Activated B cell treated with CpG ODN at 0.5 μM for 24 hours (primary cell): Measurements from ENCODE around the gene KIRREL3. TPM values are rescaled to one million over a fixed set of nuclear protein-coding genes. Genes with fewer than 3 reads are reported as not detected.

Experiments
- ATAC-seq: fragments of 200-7000 bp; cut with Tn5 transposase; one replicate; pipeline ENCODE4 v1.10.0; 2021; ENCODE audit warnings: low read depth, mild to moderate bottlenecking, moderate library complexity
- CTCF ChIA-PET: fragments of 350-600 bp; sonication (Branson Sonifier 250); formaldehyde crosslinking; loops from one replicate; lab custom pipeline; 2021; ENCODE audit warnings: antibody characterized with exemption; lab: Charles Lee
- POLR2A ChIA-PET: fragments of 350-600 bp; sonication (Branson Sonifier 250); formaldehyde crosslinking; loops from one replicate; lab custom pipeline; 2021; ENCODE audit warnings: antibody characterized with exemption; lab: Charles Lee
- DNase-seq: peaks from one replicate; pipeline ENCODE4 v3.0.0; 2022
- H3K27ac Mint-ChIP-seq: one replicate; pipeline ENCODE4 v1.8.0; 2020; ENCODE audit warnings: mixed read lengths
- H3K27me3 Mint-ChIP-seq: one replicate; pipeline ENCODE4 v1.8.0; 2021; ENCODE audit warnings: mixed read lengths
- H3K36me3 Mint-ChIP-seq: one replicate; pipeline ENCODE4 v1.8.0; 2021; ENCODE audit warnings: low read depth, mixed read lengths
- H3K4me1 Mint-ChIP-seq: one replicate; pipeline ENCODE4 v1.8.0; 2021; ENCODE audit warnings: mixed read lengths
- H3K4me3 Mint-ChIP-seq: one replicate; pipeline ENCODE4 v1.8.0; 2020; ENCODE audit warnings: mild to moderate bottlenecking, mixed read lengths
- H3K9me3 Mint-ChIP-seq: one replicate; pipeline ENCODE4 v1.8.0; 2020; ENCODE audit warnings: mixed read lengths
- intact Hi-C: fragments of 100-400 bp; cut with micrococcal nuclease; formaldehyde crosslinking; loops from one replicate; pipeline ENCODE4 v1.15.1; 2024
- total RNA-seq: library from RNA; stranded (reverse); gene quantifications from 2 replicates; pipeline ENCODE4 v1.2.3, GENCODE V29; 2022
- TF ChIP-seq, protein P1 (sequence below): fragments of 200-600 bp; IDR thresholded peaks from one replicate; pipeline ENCODE4 v1.8.0; 2022; ENCODE audit warnings: antibody characterized with exemption, mild to moderate bottlenecking

KIRREL3 gene
- total RNA-seq, 1 donor from 2014 or later: not detected

DNA sequence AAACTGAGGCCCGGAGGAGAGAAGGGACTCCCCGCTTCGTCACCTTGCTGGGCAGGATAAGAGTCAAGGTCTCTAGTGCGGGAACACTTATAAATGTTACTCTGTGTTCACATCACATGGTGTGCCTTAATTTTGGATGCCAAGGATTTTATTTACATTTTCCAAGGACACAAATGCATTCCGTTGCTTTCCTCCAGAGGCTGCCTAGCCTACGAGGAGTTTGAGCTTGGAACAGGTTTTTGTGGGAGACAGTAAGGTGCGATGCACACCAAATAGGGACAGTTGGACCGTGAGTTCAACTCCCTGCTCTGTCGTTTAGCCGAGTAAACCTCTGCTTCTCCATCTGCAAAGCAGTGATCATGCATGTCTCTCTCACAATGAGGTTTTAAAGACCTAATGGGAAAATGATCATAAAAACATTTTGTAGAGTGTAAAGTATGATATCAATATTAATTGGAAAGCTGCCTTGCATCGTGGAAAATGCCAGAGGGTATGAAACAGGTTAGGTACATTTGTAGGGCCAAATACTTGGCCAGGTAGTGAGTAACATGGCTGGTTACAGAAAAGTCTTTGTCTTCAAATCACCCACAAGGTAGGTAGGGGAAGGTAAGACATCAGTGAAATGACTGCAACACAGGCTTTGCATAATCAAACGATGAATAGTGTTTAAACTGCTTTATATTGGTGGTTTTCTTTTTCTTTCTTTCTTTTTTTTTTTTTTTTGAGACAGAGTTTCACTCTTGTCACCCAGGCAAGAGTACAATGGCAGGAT is 583.3 kb downstream of the KIRREL3 start:
- intact Hi-C loops: loop anchor here (2.0 to 5.0 kb wide), 2 partner anchors 114 to 530 kb away; partner anchors contain the start of gene HYLS1
- Mint-ChIP-seq H3K36me3 (no peaks in the 10 kb centered on the region), H3K27ac (no peak overlapping the region), H3K27me3 (no peaks in the 10 kb centered on the region), H3K4me1 (peaks cover 26% of the 10 kb centered on the region), H3K4me3 (peak overlapping the region; percentile 67), H3K9me3 (no peaks in the 10 kb centered on the region)
- ATAC-seq (no peak), DNase-seq (no peak)
- TF ChIP-seq, protein P1, sequence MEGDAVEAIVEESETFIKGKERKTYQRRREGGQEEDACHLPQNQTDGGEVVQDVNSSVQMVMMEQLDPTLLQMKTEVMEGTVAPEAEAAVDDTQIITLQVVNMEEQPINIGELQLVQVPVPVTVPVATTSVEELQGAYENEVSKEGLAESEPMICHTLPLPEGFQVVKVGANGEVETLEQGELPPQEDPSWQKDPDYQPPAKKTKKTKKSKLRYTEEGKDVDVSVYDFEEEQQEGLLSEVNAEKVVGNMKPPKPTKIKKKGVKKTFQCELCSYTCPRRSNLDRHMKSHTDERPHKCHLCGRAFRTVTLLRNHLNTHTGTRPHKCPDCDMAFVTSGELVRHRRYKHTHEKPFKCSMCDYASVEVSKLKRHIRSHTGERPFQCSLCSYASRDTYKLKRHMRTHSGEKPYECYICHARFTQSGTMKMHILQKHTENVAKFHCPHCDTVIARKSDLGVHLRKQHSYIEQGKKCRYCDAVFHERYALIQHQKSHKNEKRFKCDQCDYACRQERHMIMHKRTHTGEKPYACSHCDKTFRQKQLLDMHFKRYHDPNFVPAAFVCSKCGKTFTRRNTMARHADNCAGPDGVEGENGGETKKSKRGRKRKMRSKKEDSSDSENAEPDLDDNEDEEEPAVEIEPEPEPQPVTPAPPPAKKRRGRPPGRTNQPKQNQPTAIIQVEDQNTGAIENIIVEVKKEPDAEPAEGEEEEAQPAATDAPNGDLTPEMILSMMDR: no peak
- POLR2A ChIA-PET: interaction anchor here (0.7 kb wide), 1 partner anchor 62 kb away, joined by 3 read pairs; no protein-coding TSS in a partner anchor
- CTCF ChIA-PET: interaction anchor here (1.8 kb wide), 1 partner anchor 64 kb away, joined by 7 read pairs; no protein-coding TSS in a partner anchor

DNA sequence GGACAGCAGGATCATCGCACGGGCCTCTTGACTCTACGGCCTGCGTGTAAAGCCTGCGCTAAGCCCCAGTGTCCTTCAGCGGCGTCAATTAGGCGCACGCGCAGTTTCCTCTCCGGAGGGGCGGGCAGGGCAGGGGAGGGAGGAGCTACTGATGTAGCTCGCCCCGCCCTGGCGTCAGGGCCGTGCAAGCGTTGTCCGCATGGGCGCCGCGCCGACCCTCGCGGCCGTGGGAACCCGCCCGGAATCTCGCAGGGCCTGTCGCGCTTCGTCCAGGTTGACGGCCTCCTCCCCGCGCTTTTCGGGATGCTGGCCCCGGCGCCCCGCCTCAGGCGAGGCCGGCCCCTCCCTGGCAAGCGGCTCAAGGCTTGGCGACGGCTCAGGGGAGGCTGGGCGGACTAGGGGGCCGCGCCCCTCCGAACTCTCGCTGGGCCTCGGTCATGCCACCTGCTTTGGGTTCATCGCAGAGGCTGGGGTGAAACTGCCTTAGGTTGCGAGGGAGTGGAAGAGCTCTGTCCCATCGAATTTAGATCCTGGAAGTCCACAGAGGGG is 584.0 kb downstream of the KIRREL3 start:
- TF ChIP-seq, protein P1: no peak
- ATAC-seq: peak; percentile 99
- Mint-ChIP-seq H3K36me3 (no peaks in the 10 kb centered on the region), H3K27me3 (no peaks in the 10 kb centered on the region), H3K27ac (no peak overlapping the region), H3K9me3 (no peaks in the 10 kb centered on the region), H3K4me3 (peak overlapping the region; percentile 67), H3K4me1 (peaks cover 26% of the 10 kb centered on the region)
- intact Hi-C loops: loop anchor here (2.0 to 5.0 kb wide), 2 partner anchors 114 to 529 kb away; partner anchors contain the start of gene HYLS1
- ChIA-PET POLR2A (interaction anchor here (0.9 kb wide), 1 partner anchor 148 kb away, joined by 4 read pairs; the partner anchor contains the start of gene SRPRA), CTCF (interaction anchor here (1.8 kb wide), 1 partner anchor 64 kb away, joined by 7 read pairs; no protein-coding TSS in a partner anchor)
- DNase-seq: peak; percentile 55

DNA sequence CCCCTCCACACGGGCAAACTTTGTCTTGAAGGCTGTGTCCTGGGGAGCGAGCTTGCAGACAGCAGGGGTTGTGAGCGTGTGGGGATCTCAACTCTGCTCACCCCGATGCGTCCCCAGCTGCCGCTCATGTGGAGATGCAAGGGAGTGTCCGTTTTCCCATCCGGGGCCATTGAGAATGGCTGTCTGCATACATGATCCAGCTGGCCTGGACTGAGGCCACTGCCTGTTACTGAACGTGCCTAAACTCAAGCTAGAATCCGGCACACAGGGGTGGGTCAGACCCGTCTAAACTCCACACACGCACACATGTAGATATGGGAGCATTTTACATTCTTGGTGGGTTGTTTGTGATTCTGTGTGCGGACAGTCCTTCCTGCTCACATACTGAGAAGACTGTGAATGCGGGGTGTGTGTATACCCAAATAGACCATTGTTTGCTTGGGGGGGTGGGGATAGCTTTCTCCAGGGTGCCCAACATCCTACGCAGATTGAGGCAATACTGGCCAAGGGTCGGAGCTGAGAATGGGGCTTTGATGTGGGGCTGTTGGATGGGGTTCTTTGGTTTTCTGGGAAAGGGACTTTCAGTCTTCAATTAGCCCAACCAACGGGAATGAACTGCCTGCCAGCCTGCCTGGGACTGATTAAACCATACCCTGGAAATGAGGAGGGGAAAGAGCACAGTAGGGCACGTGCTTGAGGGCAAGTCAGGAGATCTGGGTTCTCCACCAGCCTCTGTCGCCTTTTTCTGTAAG is 584.7 kb downstream of the KIRREL3 start:
- no peak for DNase-seq
- intact Hi-C loops: loop anchor here (2.0 to 5.0 kb wide), 2 partner anchors 113 to 529 kb away; partner anchors contain the start of gene HYLS1
- TF ChIP-seq, protein P1: no peak
- no peaks in the 10 kb centered on the region for H3K27me3 Mint-ChIP-seq
- H3K27ac Mint-ChIP-seq: no peak overlapping the region
- peak overlapping the region; percentile 67 for H3K4me3 Mint-ChIP-seq
- no peak for ATAC-seq
- H3K4me1 Mint-ChIP-seq: peaks cover 21% of the 10 kb centered on the region
- ChIA-PET CTCF (interaction anchor here (1.8 kb wide), 1 partner anchor 65 kb away, joined by 7 read pairs; no protein-coding TSS in a partner anchor), POLR2A (interaction anchor here (0.9 kb wide), 1 partner anchor 148 kb away, joined by 4 read pairs; the partner anchor contains the start of gene SRPRA)
- H3K9me3 Mint-ChIP-seq: no peaks in the 10 kb centered on the region
- H3K36me3 Mint-ChIP-seq: no peaks in the 10 kb centered on the region

DNA sequence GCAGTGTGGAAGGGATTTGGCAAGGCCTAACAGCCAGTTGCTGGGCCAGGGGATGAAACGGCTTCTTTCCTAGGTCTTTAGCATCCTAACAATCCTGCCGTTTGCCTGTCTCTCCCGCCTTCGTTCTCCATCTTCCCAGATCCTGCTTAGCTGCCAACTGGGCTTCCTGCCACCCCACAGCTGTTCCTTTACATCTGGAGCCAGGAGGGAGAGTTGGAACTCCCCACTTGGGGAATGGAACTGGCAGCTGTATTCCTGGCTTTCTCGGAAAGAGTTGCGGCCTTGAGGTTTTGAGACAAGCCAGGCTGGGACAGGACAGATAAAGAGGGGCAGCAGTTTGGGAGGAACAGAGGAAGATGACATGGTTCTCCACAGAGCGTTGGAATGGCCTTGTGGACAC is 585.4 kb downstream of the KIRREL3 start:
- ATAC-seq (no peak), DNase-seq (no peak)
- H3K4me3 Mint-ChIP-seq: no peak overlapping the region
- CTCF ChIA-PET: interaction anchor here (1.8 kb wide), 1 partner anchor 66 kb away, joined by 7 read pairs; no protein-coding TSS in a partner anchor
- TF ChIP-seq, protein P1: no peak
- no peaks in the 10 kb centered on the region for H3K9me3 Mint-ChIP-seq
- POLR2A ChIA-PET: no interaction called here
- intact Hi-C loops: loop anchor here (5.0 kb wide), 1 partner anchor 528 kb away; the partner anchor contains the start of gene HYLS1
- H3K27me3 Mint-ChIP-seq: no peaks in the 10 kb centered on the region
- no peaks in the 10 kb centered on the region for H3K36me3 Mint-ChIP-seq
- no peak overlapping the region for H3K27ac Mint-ChIP-seq
- peaks cover 15% of the 10 kb centered on the region for H3K4me1 Mint-ChIP-seq
